ENCODE data around the gene MASP2.

DNA sequence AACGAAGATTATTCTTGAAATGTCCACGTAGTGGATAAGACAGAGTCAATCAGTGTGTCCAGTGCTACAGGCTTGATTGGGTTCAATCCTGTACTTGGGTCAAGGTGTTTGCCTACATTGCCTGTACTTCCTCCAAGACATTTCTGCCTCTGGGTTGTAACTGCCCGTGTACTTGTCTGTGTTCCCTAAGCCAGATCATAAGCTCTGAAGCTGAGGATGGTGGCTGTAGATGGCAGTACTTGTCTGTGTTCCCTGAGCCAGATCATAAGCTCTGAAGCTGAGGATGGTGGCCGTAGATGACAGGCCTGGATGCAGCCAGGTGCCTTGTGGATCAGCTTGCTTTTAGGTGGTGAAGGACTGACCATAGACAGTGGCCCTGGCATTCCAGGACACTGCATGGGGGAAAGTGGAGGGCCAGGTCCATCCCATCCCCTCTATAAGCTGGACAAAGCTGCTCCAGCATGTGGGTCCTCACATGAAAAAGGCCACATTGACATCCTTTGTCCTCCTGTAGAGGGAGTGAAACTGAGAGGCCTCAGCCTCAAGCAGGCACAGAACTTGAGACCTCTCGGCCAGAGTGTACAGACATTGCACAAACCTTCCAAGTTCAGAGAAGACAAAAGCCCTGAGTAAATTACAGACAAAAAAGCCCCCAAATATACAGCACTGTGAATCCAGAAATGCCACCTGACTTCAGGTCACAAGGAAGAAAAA lies 14.8 kb upstream of the MASP2 start:
- TF ChIP-seq MAX (IDR thresholded peaks at IDR 0.05) (no peak), CBX3 (IDR thresholded peaks at IDR 0.05; ENCODE audit: low read depth) (no peak), CEBPB (IDR thresholded peaks at IDR 0.05; ENCODE audit: low read depth) (no peak), POLR2A (IDR thresholded peaks at IDR 0.05; ENCODE audit: borderline replicate concordance, extremely low read depth, insufficient read depth, insufficient read length) (no peak), ZFX (IDR thresholded peaks at IDR 0.05) (no peak), ATF3 (IDR thresholded peaks at IDR 0.05) (no peak), EZH2 (IDR thresholded peaks at IDR 0.05) (no peak)
- TF ChIP-seq, protein P1, sequence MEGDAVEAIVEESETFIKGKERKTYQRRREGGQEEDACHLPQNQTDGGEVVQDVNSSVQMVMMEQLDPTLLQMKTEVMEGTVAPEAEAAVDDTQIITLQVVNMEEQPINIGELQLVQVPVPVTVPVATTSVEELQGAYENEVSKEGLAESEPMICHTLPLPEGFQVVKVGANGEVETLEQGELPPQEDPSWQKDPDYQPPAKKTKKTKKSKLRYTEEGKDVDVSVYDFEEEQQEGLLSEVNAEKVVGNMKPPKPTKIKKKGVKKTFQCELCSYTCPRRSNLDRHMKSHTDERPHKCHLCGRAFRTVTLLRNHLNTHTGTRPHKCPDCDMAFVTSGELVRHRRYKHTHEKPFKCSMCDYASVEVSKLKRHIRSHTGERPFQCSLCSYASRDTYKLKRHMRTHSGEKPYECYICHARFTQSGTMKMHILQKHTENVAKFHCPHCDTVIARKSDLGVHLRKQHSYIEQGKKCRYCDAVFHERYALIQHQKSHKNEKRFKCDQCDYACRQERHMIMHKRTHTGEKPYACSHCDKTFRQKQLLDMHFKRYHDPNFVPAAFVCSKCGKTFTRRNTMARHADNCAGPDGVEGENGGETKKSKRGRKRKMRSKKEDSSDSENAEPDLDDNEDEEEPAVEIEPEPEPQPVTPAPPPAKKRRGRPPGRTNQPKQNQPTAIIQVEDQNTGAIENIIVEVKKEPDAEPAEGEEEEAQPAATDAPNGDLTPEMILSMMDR (IDR thresholded peaks at IDR 0.05 in 2 of 3, conservative IDR thresholded peaks at IDR 0.05 in 1 of 3; ENCODE audit: borderline replicate concordance in 1 of 3, insufficient read depth in 1 of 3, low read depth in 2 of 3, low read length in 2 of 3), result no peak
- TF ChIP-seq, protein P2, sequence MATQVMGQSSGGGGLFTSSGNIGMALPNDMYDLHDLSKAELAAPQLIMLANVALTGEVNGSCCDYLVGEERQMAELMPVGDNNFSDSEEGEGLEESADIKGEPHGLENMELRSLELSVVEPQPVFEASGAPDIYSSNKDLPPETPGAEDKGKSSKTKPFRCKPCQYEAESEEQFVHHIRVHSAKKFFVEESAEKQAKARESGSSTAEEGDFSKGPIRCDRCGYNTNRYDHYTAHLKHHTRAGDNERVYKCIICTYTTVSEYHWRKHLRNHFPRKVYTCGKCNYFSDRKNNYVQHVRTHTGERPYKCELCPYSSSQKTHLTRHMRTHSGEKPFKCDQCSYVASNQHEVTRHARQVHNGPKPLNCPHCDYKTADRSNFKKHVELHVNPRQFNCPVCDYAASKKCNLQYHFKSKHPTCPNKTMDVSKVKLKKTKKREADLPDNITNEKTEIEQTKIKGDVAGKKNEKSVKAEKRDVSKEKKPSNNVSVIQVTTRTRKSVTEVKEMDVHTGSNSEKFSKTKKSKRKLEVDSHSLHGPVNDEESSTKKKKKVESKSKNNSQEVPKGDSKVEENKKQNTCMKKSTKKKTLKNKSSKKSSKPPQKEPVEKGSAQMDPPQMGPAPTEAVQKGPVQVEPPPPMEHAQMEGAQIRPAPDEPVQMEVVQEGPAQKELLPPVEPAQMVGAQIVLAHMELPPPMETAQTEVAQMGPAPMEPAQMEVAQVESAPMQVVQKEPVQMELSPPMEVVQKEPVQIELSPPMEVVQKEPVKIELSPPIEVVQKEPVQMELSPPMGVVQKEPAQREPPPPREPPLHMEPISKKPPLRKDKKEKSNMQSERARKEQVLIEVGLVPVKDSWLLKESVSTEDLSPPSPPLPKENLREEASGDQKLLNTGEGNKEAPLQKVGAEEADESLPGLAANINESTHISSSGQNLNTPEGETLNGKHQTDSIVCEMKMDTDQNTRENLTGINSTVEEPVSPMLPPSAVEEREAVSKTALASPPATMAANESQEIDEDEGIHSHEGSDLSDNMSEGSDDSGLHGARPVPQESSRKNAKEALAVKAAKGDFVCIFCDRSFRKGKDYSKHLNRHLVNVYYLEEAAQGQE (IDR thresholded peaks at IDR 0.05; ENCODE audit: low read depth), result no peak
